GM23338 (cell line): ENCODE data around the gene HIVEP3. TPM values are rescaled to one million over a fixed set of nuclear protein-coding genes. Genes with fewer than 3 reads are reported as not detected.

Experiments used
- ATAC-seq: fragments of 200-7000 bp; cut with Tn5 transposase; 3 replicates; pipeline ENCODE4 v1.9.1; 2020
- DNase-seq: peaks from one replicate; pipeline ENCODE4 v3.0.0-alpha.2; 2015; ENCODE audit warnings: low spot score
- H2AFZ ChIP-seq: fragments of 200-600 bp; sonication (generic); 2 replicates; pipeline ENCODE4 v1.8.0; 2016; ENCODE audit warnings: antibody characterized with exemption, mild to moderate bottlenecking, moderate library complexity
- H3F3A ChIP-seq: fragments of 200-600 bp; sonication (generic); replicated peaks from 2 replicates; pipeline ENCODE4 v1.8.0; 2017; ENCODE audit warnings: antibody characterized with exemption, mixed run types, low read depth
- H3K27ac ChIP-seq: fragments of 200-600 bp; sonication (generic); 2 replicates; pipeline ENCODE4 v1.6.1; 2016; ENCODE audit warnings: low read depth
- H3K27me3 ChIP-seq: fragments of 200-600 bp; sonication (generic); 2 replicates; pipeline ENCODE4 v1.8.0; 2016; ENCODE audit warnings: mild to moderate bottlenecking, mixed run types, moderate library complexity; ENCODE audit not compliant: insufficient read depth
- H3K36me3 ChIP-seq: fragments of 200-600 bp; sonication (generic); 2 replicates; pipeline ENCODE4 v1.8.0; 2016; ENCODE audit warnings: mild to moderate bottlenecking; ENCODE audit not compliant: insufficient read depth
- H3K4me1 ChIP-seq: fragments of 200-600 bp; sonication (generic); 2 replicates; pipeline ENCODE4 v1.8.0; 2016; ENCODE audit warnings: mild to moderate bottlenecking, moderate library complexity; ENCODE audit not compliant: insufficient read depth
- H3K4me2 ChIP-seq: fragments of 200-600 bp; sonication (generic); 2 replicates; pipeline ENCODE4 v1.7.1; 2017; ENCODE audit warnings: mixed run types
- H3K4me3 ChIP-seq: fragments of 200-600 bp; sonication (generic); 2 replicates; pipeline ENCODE4 v1.6.1; 2016; ENCODE audit warnings: mixed run types
- H3K79me2 ChIP-seq: fragments of 200-600 bp; sonication (generic); replicated peaks from 2 replicates; pipeline ENCODE4 v1.8.0; 2017; ENCODE audit warnings: mild to moderate bottlenecking; ENCODE audit not compliant: insufficient read depth
- H3K9me2 ChIP-seq: fragments of 200-600 bp; sonication (generic); 2 replicates; pipeline ENCODE4 v1.8.0; 2017; ENCODE audit not compliant: insufficient read depth
- H4K20me1 ChIP-seq: fragments of 200-600 bp; sonication (generic); replicated peaks from 2 replicates; pipeline ENCODE4 v1.8.0; 2017; ENCODE audit warnings: mild to moderate bottlenecking; ENCODE audit not compliant: insufficient read depth
- H3K27ac Mint-ChIP-seq: 2 replicates; pipeline ENCODE4 v1.8.0; 2020; ENCODE audit warnings: inconsistent platforms, mild to moderate bottlenecking, moderate library complexity, mixed read lengths
- H3K27me3 Mint-ChIP-seq: 3 replicates; pipeline ENCODE4 v1.8.0; 2022; ENCODE audit warnings: low read depth, mild to moderate bottlenecking, moderate library complexity, mixed read lengths, inconsistent platforms; ENCODE audit not compliant: insufficient read depth, poor library complexity
- H3K36me3 Mint-ChIP-seq: 3 replicates; pipeline ENCODE4 v1.8.0; 2021; ENCODE audit warnings: low read depth, mild to moderate bottlenecking, inconsistent platforms, moderate library complexity, mixed read lengths
- H3K4me1 Mint-ChIP-seq: 3 replicates; pipeline ENCODE4 v1.8.0; 2020; ENCODE audit warnings: mild to moderate bottlenecking, inconsistent platforms, mixed read lengths
- H3K4me3 Mint-ChIP-seq: 3 replicates; pipeline ENCODE4 v1.8.0; 2021; ENCODE audit warnings: moderate library complexity, mild to moderate bottlenecking, inconsistent platforms, mixed read lengths
- H3K9me3 Mint-ChIP-seq: 3 replicates; pipeline ENCODE4 v1.8.0; 2020; ENCODE audit warnings: moderate library complexity, mild to moderate bottlenecking, inconsistent platforms, mixed read lengths
- CREB1 ChIP-seq: fragments of 250-450 bp; sonication (Bioruptor Pico); IDR thresholded peaks from 2 replicates; pipeline ENCODE4 v1.5.0; 2020; ENCODE audit warnings: low read depth, mild to moderate bottlenecking, moderate library complexity
- EZH2 ChIP-seq: fragments of 200-600 bp; sonication (generic); IDR thresholded peaks from one replicate; pipeline ENCODE4 v1.8.0; 2017; ENCODE audit warnings: antibody characterized with exemption, mild to moderate bottlenecking, low read depth; ENCODE audit not compliant: unreplicated experiment
- EZH2phosphoT487 ChIP-seq: fragments of 200-600 bp; sonication (generic); IDR thresholded peaks from one replicate; pipeline ENCODE4 v1.8.1; 2018; ENCODE audit warnings: antibody characterized with exemption; ENCODE audit not compliant: unreplicated experiment
- NANOG ChIP-seq: IDR thresholded peaks from 2 replicates; pipeline ENCODE4 v1.6.1; 2016; ENCODE audit warnings: antibody characterized with exemption, borderline replicate concordance
- POLR2AphosphoS5 ChIP-seq: IDR thresholded peaks from 2 replicates; pipeline ENCODE4 v1.6.1; 2016; ENCODE audit warnings: antibody characterized with exemption, low read depth
- STAT1 ChIP-seq: IDR thresholded peaks from one replicate; pipeline ENCODE4 v1.6.1; 2016; ENCODE audit warnings: antibody characterized with exemption; ENCODE audit not compliant: unreplicated experiment
- ZNF331 ChIP-seq: fragments of 250-450 bp; sonication (Bioruptor Pico); IDR thresholded peaks from 2 replicates; pipeline ENCODE4 v1.5.0; 2020; ENCODE audit warnings: low read depth, mild to moderate bottlenecking, moderate library complexity
- polyA plus RNA-seq: library from polyadenylated mRNA; unstranded; fragments of >200 nt; fragmentation: Nextera tagmentation; extraction: Ambion mirVana; gene quantifications from 2 replicates; pipeline ENCODE4 v1.2.1, GENCODE V29; 2016
- total RNA-seq: library from RNA; depleted of rRNA; stranded (reverse); fragments of >200 nt; shearing (Covaris generic); gene quantifications from 2 replicates; pipeline ENCODE4 v1.2.3, GENCODE V29; 2014
- TF ChIP-seq, protein P1 (sequence below): IDR thresholded peaks from one replicate; pipeline ENCODE4 v1.6.1; 2018; ENCODE audit warnings: antibody characterized with exemption; ENCODE audit not compliant: unreplicated experiment

Gene HIVEP3
- total and polyA plus RNA-seq, 2 experiments from 2014 or later, result 0.14 to 0.24 TPM

- 0 out of 3 replicates have a peak, but pooled peaks cover 2% of the 10 kb centered on the region for H3K36me3 Mint-ChIP-seq
- H3K4me3 ChIP-seq, result no peak overlapping the region
- H3K4me1 ChIP-seq, result no peaks in the 10 kb centered on the region
- no peaks in the 10 kb centered on the region for H3K79me2 ChIP-seq
- H4K20me1 ChIP-seq, result no peaks in the 10 kb centered on the region
- DNase-seq, result peak; percentile 51
- no peak for TF ChIP-seq NANOG
- TF ChIP-seq, protein P1, sequence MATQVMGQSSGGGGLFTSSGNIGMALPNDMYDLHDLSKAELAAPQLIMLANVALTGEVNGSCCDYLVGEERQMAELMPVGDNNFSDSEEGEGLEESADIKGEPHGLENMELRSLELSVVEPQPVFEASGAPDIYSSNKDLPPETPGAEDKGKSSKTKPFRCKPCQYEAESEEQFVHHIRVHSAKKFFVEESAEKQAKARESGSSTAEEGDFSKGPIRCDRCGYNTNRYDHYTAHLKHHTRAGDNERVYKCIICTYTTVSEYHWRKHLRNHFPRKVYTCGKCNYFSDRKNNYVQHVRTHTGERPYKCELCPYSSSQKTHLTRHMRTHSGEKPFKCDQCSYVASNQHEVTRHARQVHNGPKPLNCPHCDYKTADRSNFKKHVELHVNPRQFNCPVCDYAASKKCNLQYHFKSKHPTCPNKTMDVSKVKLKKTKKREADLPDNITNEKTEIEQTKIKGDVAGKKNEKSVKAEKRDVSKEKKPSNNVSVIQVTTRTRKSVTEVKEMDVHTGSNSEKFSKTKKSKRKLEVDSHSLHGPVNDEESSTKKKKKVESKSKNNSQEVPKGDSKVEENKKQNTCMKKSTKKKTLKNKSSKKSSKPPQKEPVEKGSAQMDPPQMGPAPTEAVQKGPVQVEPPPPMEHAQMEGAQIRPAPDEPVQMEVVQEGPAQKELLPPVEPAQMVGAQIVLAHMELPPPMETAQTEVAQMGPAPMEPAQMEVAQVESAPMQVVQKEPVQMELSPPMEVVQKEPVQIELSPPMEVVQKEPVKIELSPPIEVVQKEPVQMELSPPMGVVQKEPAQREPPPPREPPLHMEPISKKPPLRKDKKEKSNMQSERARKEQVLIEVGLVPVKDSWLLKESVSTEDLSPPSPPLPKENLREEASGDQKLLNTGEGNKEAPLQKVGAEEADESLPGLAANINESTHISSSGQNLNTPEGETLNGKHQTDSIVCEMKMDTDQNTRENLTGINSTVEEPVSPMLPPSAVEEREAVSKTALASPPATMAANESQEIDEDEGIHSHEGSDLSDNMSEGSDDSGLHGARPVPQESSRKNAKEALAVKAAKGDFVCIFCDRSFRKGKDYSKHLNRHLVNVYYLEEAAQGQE, result peak; percentile 79
- peaks cover 6% of the 10 kb centered on the region; the same call in 2 of the 3 replicates for H3K4me1 Mint-ChIP-seq
- H3K36me3 ChIP-seq, result 0 out of 2 replicates have a peak, but pooled peaks cover 2% of the 10 kb centered on the region
- H3K27me3 Mint-ChIP-seq, result peaks cover 2% of the 10 kb centered on the region
- H3F3A ChIP-seq, result no peaks in the 10 kb centered on the region
- H3K27me3 ChIP-seq, result no peaks in the 10 kb centered on the region
- H3K4me3 Mint-ChIP-seq, result no peak overlapping the region
- H3K9me2 ChIP-seq, result peaks cover 5% of the 10 kb centered on the region
- H2AFZ ChIP-seq, result no peak overlapping the region
- no peak overlapping the region for H3K27ac Mint-ChIP-seq
- no peak for ATAC-seq
- no peak overlapping the region for H3K27ac ChIP-seq
- peaks cover 12% of the 10 kb centered on the region for H3K9me3 Mint-ChIP-seq
- H3K4me2 ChIP-seq, result no peak overlapping the region
These were observed 20.5 kb upstream of the HIVEP3 start for GRCh38 chr1:41939194-41939593.

- H3K36me3 Mint-ChIP-seq, result no peaks in the 10 kb centered on the region
- Histone ChIP-seq H3K79me2 (no peaks in the 10 kb centered on the region), H3F3A (no peaks in the 10 kb centered on the region), H3K9me2 (peaks cover 5% of the 10 kb centered on the region), H3K4me2 (no peak overlapping the region), H3K4me3 (no peak overlapping the region), H3K36me3 (no peaks in the 10 kb centered on the region), H2AFZ (no peak overlapping the region; the same call in 1 of the 2 replicates), H3K27ac (no peak overlapping the region), H3K27me3 (no peaks in the 10 kb centered on the region), H3K4me1 (no peaks in the 10 kb centered on the region), H4K20me1 (no peaks in the 10 kb centered on the region)
- DNase-seq (no peak), ATAC-seq (no peak)
- no peaks in the 10 kb centered on the region; the same call in 2 of the 3 replicates for H3K9me3 Mint-ChIP-seq
- no peak overlapping the region for H3K27ac Mint-ChIP-seq
- no peak overlapping the region for H3K4me3 Mint-ChIP-seq
- peaks cover 6% of the 10 kb centered on the region; the same call in 2 of the 3 replicates for H3K4me1 Mint-ChIP-seq
- peaks cover 4% of the 10 kb centered on the region for H3K27me3 Mint-ChIP-seq
- TF ChIP-seq NANOG (no peak), ZNF331 (no peak), STAT1 (no peak), EZH2phosphoT487 (no peak), POLR2AphosphoS5 (no peak)
These were observed 17.4 kb upstream of the HIVEP3 start for GRCh38 chr1:41936107-41936506.

DNA sequence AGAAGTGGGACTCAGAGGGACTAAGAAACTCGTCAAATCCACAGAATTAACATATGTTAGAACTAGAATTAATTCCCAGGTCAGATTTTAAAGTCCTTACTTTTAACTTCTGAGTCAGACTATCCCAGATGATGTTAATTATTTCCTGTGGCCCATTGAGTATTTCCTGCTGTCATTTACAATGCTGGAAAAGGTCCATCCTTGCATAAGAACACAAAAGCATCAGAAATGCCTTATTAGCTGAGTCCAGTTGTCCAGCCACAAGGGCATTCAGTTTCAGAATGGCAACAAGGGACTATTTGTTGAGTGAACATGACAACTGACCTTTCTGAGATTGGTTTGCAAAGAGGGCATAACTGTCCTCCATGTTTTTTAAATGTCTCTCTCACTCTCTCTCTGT, 16.5 kb upstream of the HIVEP3 start:
- Histone ChIP-seq H2AFZ (no peak overlapping the region), H3K27ac (no peak overlapping the region), H3K27me3 (no peaks in the 10 kb centered on the region), H3K9me2 (peaks cover 5% of the 10 kb centered on the region), H3K79me2 (no peaks in the 10 kb centered on the region), H4K20me1 (no peaks in the 10 kb centered on the region), H3K4me1 (no peaks in the 10 kb centered on the region), H3K36me3 (no peaks in the 10 kb centered on the region), H3K4me3 (no peak overlapping the region), H3K4me2 (no peak overlapping the region), H3F3A (no peaks in the 10 kb centered on the region)
- DNase-seq (no peak), ATAC-seq (no peak)
- H3K4me1 Mint-ChIP-seq, result peaks cover 6% of the 10 kb centered on the region; the same call in 2 of the 3 replicates
- H3K9me3 Mint-ChIP-seq, result no peaks in the 10 kb centered on the region; the same call in 2 of the 3 replicates
- H3K27me3 Mint-ChIP-seq, result peaks cover 4% of the 10 kb centered on the region
- H3K36me3 Mint-ChIP-seq, result no peaks in the 10 kb centered on the region
- no peak overlapping the region for H3K4me3 Mint-ChIP-seq
- H3K27ac Mint-ChIP-seq, result no peak overlapping the region
- TF ChIP-seq CREB1 (no peak), EZH2 (no peak), EZH2phosphoT487 (no peak)
